Measurements from ENCODE around the gene NDUFV2.

DNA sequence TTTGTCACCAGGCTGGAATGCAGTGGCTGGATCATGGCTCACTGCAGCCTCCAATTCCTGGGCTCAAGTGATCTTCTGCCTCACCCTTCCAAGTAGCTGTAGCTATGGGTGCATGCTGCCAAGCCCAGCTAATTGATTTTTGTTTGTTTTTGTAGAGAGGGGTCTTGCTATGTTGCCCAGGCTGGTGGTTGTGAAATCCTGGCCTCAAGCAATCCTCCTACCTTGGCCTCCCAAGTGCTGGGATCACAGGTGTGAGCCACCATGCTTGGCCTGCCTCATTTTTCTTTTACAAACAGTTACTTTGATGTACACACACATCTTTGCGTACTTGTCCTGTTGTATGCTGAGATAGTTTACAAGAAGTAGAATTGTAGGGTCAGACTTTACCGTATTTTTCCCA, 21.0 kb downstream of the NDUFV2 start:
- TF ChIP-seq, protein P1, sequence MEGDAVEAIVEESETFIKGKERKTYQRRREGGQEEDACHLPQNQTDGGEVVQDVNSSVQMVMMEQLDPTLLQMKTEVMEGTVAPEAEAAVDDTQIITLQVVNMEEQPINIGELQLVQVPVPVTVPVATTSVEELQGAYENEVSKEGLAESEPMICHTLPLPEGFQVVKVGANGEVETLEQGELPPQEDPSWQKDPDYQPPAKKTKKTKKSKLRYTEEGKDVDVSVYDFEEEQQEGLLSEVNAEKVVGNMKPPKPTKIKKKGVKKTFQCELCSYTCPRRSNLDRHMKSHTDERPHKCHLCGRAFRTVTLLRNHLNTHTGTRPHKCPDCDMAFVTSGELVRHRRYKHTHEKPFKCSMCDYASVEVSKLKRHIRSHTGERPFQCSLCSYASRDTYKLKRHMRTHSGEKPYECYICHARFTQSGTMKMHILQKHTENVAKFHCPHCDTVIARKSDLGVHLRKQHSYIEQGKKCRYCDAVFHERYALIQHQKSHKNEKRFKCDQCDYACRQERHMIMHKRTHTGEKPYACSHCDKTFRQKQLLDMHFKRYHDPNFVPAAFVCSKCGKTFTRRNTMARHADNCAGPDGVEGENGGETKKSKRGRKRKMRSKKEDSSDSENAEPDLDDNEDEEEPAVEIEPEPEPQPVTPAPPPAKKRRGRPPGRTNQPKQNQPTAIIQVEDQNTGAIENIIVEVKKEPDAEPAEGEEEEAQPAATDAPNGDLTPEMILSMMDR (IDR thresholded peaks at IDR 0.05; ENCODE audit: low read depth, low read length): no peak
- TF ChIP-seq MYC (IDR thresholded peaks at IDR 0.05; ENCODE audit: low read depth, low read length): no peak
- TF ChIP-seq, protein P2, sequence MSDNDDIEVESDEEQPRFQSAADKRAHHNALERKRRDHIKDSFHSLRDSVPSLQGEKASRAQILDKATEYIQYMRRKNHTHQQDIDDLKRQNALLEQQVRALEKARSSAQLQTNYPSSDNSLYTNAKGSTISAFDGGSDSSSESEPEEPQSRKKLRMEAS (IDR thresholded peaks at IDR 0.05; ENCODE audit: low read depth, low read length): no peak
- TF ChIP-seq POLR2A (IDR thresholded peaks at IDR 0.05; ENCODE audit: extremely low read depth, insufficient read length): no peak

Measured in NB4 (cell line).